GM18951 (cell line): ENCODE data around the gene COBL.

Experiments used
- POLR2A ChIP-seq: IDR thresholded peaks from 4 replicates; pipeline ENCODE4 v1.6.1; 2011; ENCODE audit warnings: mild to moderate bottlenecking; ENCODE audit not compliant: insufficient read length, insufficient read depth; ENCODE audit errors: extremely low read depth
- in situ Hi-C: fragments of 300-500 bp; cut with MboI; formaldehyde crosslinking; loops from one replicate; pipeline ENCODE4 v1.12.0; 2022; ENCODE audit warnings: low sequenced_read_pairs, mixed read lengths, inconsistent platforms; ENCODE audit not compliant: unreplicated experiment

Gene COBL

GRCh38 chr7:51273360-51273759, 43.2 kb downstream of the COBL start:
- in situ Hi-C loops: no loop called here
- no peak for TF ChIP-seq POLR2A

- in situ Hi-C loops: no loop called here
- no peak for TF ChIP-seq POLR2A
These were observed 45.6 kb downstream of the COBL start for GRCh38 chr7:51270965-51271364.

- in situ Hi-C loops: no loop called here
- no peak for TF ChIP-seq POLR2A
These were observed 46.7 kb downstream of the COBL start for GRCh38 chr7:51269911-51270310.

GRCh38 chr7:51269321-51269720, 47.3 kb downstream of the COBL start:
- in situ Hi-C loops: no loop called here
- no peak for TF ChIP-seq POLR2A

GRCh38 chr7:51268859-51269258, 47.8 kb downstream of the COBL start:
- TF ChIP-seq POLR2A: no peak
- in situ Hi-C loops: no loop called here

GRCh38 chr7:51267169-51267568, 49.4 kb downstream of the COBL start:
- in situ Hi-C loops: no loop called here
- TF ChIP-seq POLR2A: no peak

- in situ Hi-C loops: no loop called here
- no peak for TF ChIP-seq POLR2A
These were observed 51.3 kb downstream of the COBL start for GRCh38 chr7:51265066-51265907.

GRCh38 chr7:51263631-51264484, 52.8 kb downstream of the COBL start:
- in situ Hi-C loops: no loop called here
- TF ChIP-seq POLR2A: no peak

GRCh38 chr7:51262796-51263531, 53.6 kb downstream of the COBL start:
- in situ Hi-C loops: no loop called here
- no peak for TF ChIP-seq POLR2A

- no peak for TF ChIP-seq POLR2A
- in situ Hi-C loops: no loop called here
These were observed 54.4 kb downstream of the COBL start for GRCh38 chr7:51261950-51262795.

- in situ Hi-C loops: no loop called here
- TF ChIP-seq POLR2A: no peak
These were observed 55.3 kb downstream of the COBL start for GRCh38 chr7:51261117-51261835.

GRCh38 chr7:51260516-51260915, 56.1 kb downstream of the COBL start:
- no peak for TF ChIP-seq POLR2A
- in situ Hi-C loops: no loop called here
